K562 (cell line): ENCODE results near the gene ST6GALNAC3.

ENCODE experiments used
- ARID1B ChIP-seq: fragments of 450-650 bp; IDR thresholded peaks from 2 replicates; pipeline ENCODE4 v1.6.1; 2016; ENCODE audit warnings: antibody characterized with exemption, mild to moderate bottlenecking, inconsistent platforms
- ATF7 ChIP-seq: fragments of 450-650 bp; IDR thresholded peaks from 2 replicates; pipeline ENCODE4 v1.7.1; 2014; ENCODE audit warnings: mild to moderate bottlenecking, moderate library complexity
- BDP1 ChIP-seq: IDR thresholded peaks from 3 replicates; pipeline ENCODE4 v1.6.1; 2011; ENCODE audit not compliant: insufficient read length, insufficient read depth
- EHMT2 ChIP-seq: fragments of 450-650 bp; IDR thresholded peaks from 2 replicates; pipeline ENCODE4 v1.6.1; 2018; ENCODE audit warnings: antibody characterized with exemption
- HMGN3 ChIP-seq: IDR thresholded peaks from 2 replicates; pipeline ENCODE4 v1.6.1; 2011; ENCODE audit warnings: borderline replicate concordance, low read depth, mild to moderate bottlenecking, mixed read lengths, low read length; ENCODE audit not compliant: insufficient read length; ENCODE audit errors: extremely low read depth
- NFE2L1 ChIP-seq: fragments of 450-650 bp; IDR thresholded peaks from 2 replicates; pipeline ENCODE4 v1.6.1; 2016; ENCODE audit warnings: missing genetic modification characterization, low read depth, mild to moderate bottlenecking, missing compliant biosample characterization, moderate library complexity, borderline replicate concordance
- NR2F6 ChIP-seq: fragments of 450-650 bp; formaldehyde crosslinking; IDR thresholded peaks from 2 replicates; pipeline ENCODE4 v1.4.0; 2020; ENCODE audit warnings: mild to moderate bottlenecking
- POLR2AphosphoS5 ChIP-seq: IDR thresholded peaks from 2 replicates; pipeline ENCODE4 v1.6.1; 2011; ENCODE audit warnings: mild to moderate bottlenecking, low read depth, low read length, moderate library complexity; ENCODE audit not compliant: control insufficient read depth, insufficient read depth
- RB1 ChIP-seq: fragments of 450-650 bp; IDR thresholded peaks from 2 replicates; pipeline ENCODE4 v1.6.1; 2017; ENCODE audit warnings: low read depth, mild to moderate bottlenecking
- RFX1 ChIP-seq: fragments of 450-650 bp; IDR thresholded peaks from 2 replicates; pipeline ENCODE4 v1.6.1; 2016; ENCODE audit warnings: mild to moderate bottlenecking, moderate library complexity
- SMARCA5 ChIP-seq: fragments of 450-650 bp; IDR thresholded peaks from 2 replicates; pipeline ENCODE4 v1.6.1; 2016
- TAF1 ChIP-seq: IDR thresholded peaks from 2 replicates; pipeline ENCODE4 v1.6.1; 2011; ENCODE audit warnings: mild to moderate bottlenecking, low read length, moderate library complexity; ENCODE audit not compliant: insufficient read depth, control insufficient read depth, severe bottlenecking; ENCODE audit errors: extremely low read depth
- TF ChIP-seq, protein P1 (sequence below): IDR thresholded peaks from 2 replicates; pipeline ENCODE4 v1.6.1; 2012; ENCODE audit warnings: low read depth, low read length, improper control_type of control experiment, borderline replicate concordance

DNA sequence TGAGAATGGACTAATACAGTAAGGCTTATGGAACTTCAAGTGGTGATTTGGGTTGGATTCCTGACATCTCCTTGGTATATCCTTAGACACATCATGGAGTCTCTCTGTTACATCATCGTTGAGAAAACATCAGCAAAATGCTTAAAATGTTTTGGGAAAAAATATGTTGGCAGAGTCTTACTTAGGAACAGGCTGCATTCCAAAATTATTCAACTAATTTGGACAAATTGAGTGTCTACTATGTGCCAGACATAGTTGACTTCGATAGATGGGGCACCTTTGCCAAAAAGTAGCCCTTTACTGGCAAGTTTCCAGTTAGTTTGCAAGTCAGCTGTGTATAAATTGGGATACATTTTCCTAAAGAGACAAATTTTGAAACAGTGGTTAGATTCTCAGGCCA is 539.3 kb downstream of the ST6GALNAC3 start:
- TF ChIP-seq EHMT2, result no peak
- no peak for TF ChIP-seq BDP1
- TF ChIP-seq RB1, result no peak
- TF ChIP-seq HMGN3, result no peak
- no peak for TF ChIP-seq NR2F6
- TF ChIP-seq TAF1, result no peak
- TF ChIP-seq, protein P1, sequence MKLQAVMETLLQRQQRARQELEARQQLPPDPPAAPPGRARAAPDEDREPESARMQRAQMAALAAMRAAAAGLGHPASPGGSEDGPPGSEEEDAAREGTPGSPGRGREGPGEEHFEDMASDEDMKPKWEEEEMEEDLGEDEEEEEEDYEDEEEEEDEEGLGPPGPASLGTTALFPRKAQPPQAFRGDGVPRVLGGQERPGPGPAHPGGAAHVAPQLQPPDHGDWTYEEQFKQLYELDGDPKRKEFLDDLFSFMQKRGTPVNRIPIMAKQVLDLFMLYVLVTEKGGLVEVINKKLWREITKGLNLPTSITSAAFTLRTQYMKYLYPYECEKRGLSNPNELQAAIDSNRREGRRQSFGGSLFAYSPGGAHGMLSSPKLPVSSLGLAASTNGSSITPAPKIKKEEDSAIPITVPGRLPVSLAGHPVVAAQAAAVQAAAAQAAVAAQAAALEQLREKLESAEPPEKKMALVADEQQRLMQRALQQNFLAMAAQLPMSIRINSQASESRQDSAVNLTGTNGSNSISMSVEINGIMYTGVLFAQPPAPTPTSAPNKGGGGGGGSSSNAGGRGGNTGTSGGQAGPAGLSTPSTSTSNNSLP, result no peak
- no peak for TF ChIP-seq RFX1
- no peak for TF ChIP-seq ATF7
- no peak for TF ChIP-seq ARID1B
- TF ChIP-seq POLR2AphosphoS5, result no peak
- no peak for TF ChIP-seq SMARCA5
- TF ChIP-seq NFE2L1, result no peak
